RWPE1 (cell line): ENCODE measurements around the gene EEA1.

ENCODE experiments used
- CTCF ChIA-PET: fragments of 350-600 bp; sonication (Branson Sonifier 250); formaldehyde crosslinking; extraction: SDS; loops from one replicate; lab custom pipeline; 2021; lab: Yijun Ruan, JAX
- POLR2A ChIA-PET: fragments of 400-600 bp; formaldehyde crosslinking; extraction: SDS; loops from one replicate; lab custom pipeline; 2020; ENCODE audit warnings: antibody characterized with exemption; ENCODE audit not compliant: low non-redundant PET; lab: Yijun Ruan, JAX
- DNase-seq: peaks from one replicate; pipeline ENCODE4 v3.0.0; 2012; ENCODE audit warnings: low spot score
- H3K27ac ChIP-seq: fragments of 450-650 bp; 2 replicates; pipeline ENCODE4 v1.5.1; 2017
- CTCF ChIP-seq: fragments of 450-650 bp; conservative IDR thresholded peaks from 2 replicates; pipeline ENCODE4 v1.5.1; 2017; ENCODE audit warnings: low read depth, mild to moderate bottlenecking

EEA1 gene

GRCh38 chr12:92950011-92950410 is 20.9 kb upstream of the EEA1 start:
- ChIA-PET POLR2A (no interaction called here), CTCF (no interaction called here)
- TF ChIP-seq CTCF: no peak
- H3K27ac ChIP-seq: no peak overlapping the region
- no peak for DNase-seq

GRCh38 chr12:92949466-92949865 is 20.4 kb upstream of the EEA1 start:
- H3K27ac ChIP-seq: no peak overlapping the region
- CTCF ChIA-PET: no interaction called here
- POLR2A ChIA-PET: no interaction called here
- DNase-seq: no peak
- no peak for TF ChIP-seq CTCF

- H3K27ac ChIP-seq: no peak overlapping the region
- ChIA-PET CTCF (interaction anchor here (0.6 kb wide), 1 partner anchor 17 kb away, joined by 3 read pairs; no protein-coding TSS in a partner anchor), POLR2A (no interaction called here)
- DNase-seq: no peak
- TF ChIP-seq CTCF: no peak
Observed at GRCh38 chr12:92947589-92948215, 18.6 kb upstream of the EEA1 start.

- ChIA-PET POLR2A (no interaction called here), CTCF (interaction anchor here (0.6 kb wide), 1 partner anchor 9 kb away, joined by 5 read pairs; no protein-coding TSS in a partner anchor)
- DNase-seq: no peak
- H3K27ac ChIP-seq: no peak overlapping the region
- no peak for TF ChIP-seq CTCF
Observed at GRCh38 chr12:92945659-92946220, 16.6 kb upstream of the EEA1 start.

- ChIA-PET POLR2A (no interaction called here), CTCF (interaction anchor here (0.7 kb wide), 1 partner anchor 439 kb away, joined by 3 read pairs; no protein-coding TSS in a partner anchor)
- no peak overlapping the region for H3K27ac ChIP-seq
- TF ChIP-seq CTCF: no peak
- no peak for DNase-seq
Observed at GRCh38 chr12:92943482-92944250, 14.6 kb upstream of the EEA1 start.

- no peak overlapping the region for H3K27ac ChIP-seq
- no peak for TF ChIP-seq CTCF
- DNase-seq: no peak
- ChIA-PET POLR2A (no interaction called here), CTCF (interaction anchor here (0.7 kb wide), 1 partner anchor 440 kb away, joined by 3 read pairs; no protein-coding TSS in a partner anchor)
Observed at GRCh38 chr12:92942905-92943304, 13.8 kb upstream of the EEA1 start.
